DND-41 (cell line): ENCODE data around the gene POLR1G.

Experiments used
- CTCF ChIP-seq: IDR thresholded peaks from 2 replicates; pipeline ENCODE4 v1.5.1; 2012; ENCODE audit warnings: borderline replicate concordance, low read length, moderate library complexity, mild to moderate bottlenecking; ENCODE audit not compliant: poor library complexity, severe bottlenecking; ENCODE audit errors: extremely low read depth
- EZH2 ChIP-seq: IDR thresholded peaks from 3 replicates; pipeline ENCODE4 v1.6.1; 2012; ENCODE audit warnings: borderline replicate concordance, low read depth, mild to moderate bottlenecking, moderate library complexity, low read length, inconsistent platforms; ENCODE audit not compliant: severe bottlenecking

- TF ChIP-seq CTCF (no peak), EZH2 (no peak)
Measured at GRCh38 chr19:45409557-45409920, 3.1 kb downstream of the POLR1G start.
